C4-2B (cell line): ENCODE measurements around the gene C5AR1.

ENCODE experiments used
- ZFX ChIP-seq: fragments of 450-650 bp; IDR thresholded peaks from 2 replicates; pipeline ENCODE4 v1.6.1; 2017
- TF ChIP-seq, protein P1 (sequence below): fragments of 450-650 bp; conservative IDR thresholded peaks from 2 replicates; pipeline ENCODE4 v1.5.1; 2017; ENCODE audit warnings: mild to moderate bottlenecking

DNA sequence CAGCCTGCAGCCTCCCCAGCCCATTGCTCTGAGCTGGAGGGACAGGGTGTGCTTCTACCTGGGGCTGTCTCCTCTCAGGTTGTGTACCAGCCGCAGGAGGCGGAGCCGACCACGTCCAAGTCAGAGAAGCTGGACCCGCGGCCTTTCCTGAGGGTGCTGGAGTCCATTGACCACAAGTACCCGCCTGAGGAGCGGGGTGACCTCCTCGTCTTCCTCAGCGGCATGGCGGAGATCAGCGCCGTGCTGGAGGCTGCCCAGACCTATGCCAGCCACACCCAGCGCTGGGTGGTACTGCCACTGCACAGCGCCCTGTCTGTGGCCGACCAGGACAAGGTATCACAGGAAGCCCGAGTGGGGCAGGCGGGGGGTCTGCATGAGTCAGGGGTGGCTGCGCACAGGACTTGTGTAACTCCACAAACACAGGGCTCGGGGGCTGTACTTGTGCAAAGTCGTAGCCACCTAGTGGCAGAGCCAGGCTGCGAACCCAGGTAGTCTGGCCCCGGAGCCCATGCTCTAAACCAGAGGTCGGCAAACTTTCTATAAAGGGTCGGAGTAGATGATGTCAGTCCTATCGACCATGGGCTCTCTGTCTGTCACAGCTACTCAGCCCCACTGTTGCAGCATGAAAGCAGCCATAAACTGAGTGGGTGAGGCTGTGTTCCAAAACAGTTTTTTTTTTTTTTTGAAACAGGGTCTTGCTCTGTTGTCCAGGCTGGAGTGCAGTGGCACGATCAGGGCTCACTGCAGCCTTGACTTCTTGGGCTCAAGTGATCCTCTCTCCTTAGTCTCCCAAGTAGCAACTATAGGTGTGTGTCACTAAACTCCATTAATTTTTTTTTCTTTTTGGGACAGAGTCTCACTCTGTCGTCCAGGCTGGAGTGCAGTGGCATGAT, 48.4 kb downstream of the C5AR1 start:
- TF ChIP-seq, protein P1, sequence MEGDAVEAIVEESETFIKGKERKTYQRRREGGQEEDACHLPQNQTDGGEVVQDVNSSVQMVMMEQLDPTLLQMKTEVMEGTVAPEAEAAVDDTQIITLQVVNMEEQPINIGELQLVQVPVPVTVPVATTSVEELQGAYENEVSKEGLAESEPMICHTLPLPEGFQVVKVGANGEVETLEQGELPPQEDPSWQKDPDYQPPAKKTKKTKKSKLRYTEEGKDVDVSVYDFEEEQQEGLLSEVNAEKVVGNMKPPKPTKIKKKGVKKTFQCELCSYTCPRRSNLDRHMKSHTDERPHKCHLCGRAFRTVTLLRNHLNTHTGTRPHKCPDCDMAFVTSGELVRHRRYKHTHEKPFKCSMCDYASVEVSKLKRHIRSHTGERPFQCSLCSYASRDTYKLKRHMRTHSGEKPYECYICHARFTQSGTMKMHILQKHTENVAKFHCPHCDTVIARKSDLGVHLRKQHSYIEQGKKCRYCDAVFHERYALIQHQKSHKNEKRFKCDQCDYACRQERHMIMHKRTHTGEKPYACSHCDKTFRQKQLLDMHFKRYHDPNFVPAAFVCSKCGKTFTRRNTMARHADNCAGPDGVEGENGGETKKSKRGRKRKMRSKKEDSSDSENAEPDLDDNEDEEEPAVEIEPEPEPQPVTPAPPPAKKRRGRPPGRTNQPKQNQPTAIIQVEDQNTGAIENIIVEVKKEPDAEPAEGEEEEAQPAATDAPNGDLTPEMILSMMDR = no peak; the same call in 1 of the 2 replicates
- TF ChIP-seq ZFX = no peak
